ENCODE measurements around the gene GET4.

- TF ChIP-seq CTCF (optimal IDR thresholded peaks at IDR 0.05 in 1 of 3, IDR thresholded peaks at IDR 0.05 in 1 of 3, conservative IDR thresholded peaks at IDR 0.05 in 1 of 3; ENCODE audit: extremely low read depth in 1 of 3, insufficient read depth in 2 of 3, low read length in 3 of 3) = no peak
- no peak for TF ChIP-seq EZH2 (IDR thresholded peaks at IDR 0.05; ENCODE audit: low read length)
Observed at GRCh38 chr7:832167-832967, 44.0 kb upstream of the GET4 start, which contains the start of gene SUN1.
